OCI-LY3 (cell line): ENCODE data around the gene SRSF4.
"Not testable (repeated sequence)": the region's sequence is repeated elsewhere in the genome, so short reads cannot be mapped to it uniquely, and the experiment has no call there.

Experiments used
- H2AFZ ChIP-seq: fragments of 200-600, 300-600 bp; shearing (Covaris generic); 2 replicates; pipeline ENCODE4 v1.6.0; 2014; ENCODE audit warnings: antibody characterized with exemption, low read depth, low read length
- H3K27ac ChIP-seq: fragments of 200-600, 300-600 bp; sonication (generic); 2 replicates; pipeline ENCODE4 v1.5.1; 2014; ENCODE audit warnings: mild to moderate bottlenecking, low read length, moderate library complexity, mixed read lengths
- H3K27me3 ChIP-seq: fragments of 200-600, 300-600 bp; sonication (generic); 2 replicates; pipeline ENCODE4 v1.6.1; 2014; ENCODE audit warnings: low read depth, low read length, mixed read lengths
- H3K36me3 ChIP-seq: fragments of 200-600, 300-600 bp; sonication (generic); replicated peaks from 2 replicates; pipeline ENCODE3; 2014; ENCODE audit warnings: low read depth, low read length, mixed read lengths
- H3K4me1 ChIP-seq: fragments of 300-600, 200-600 bp; sonication (generic); 2 replicates; pipeline ENCODE4 v1.6.1; 2014; ENCODE audit warnings: low read length, mixed read lengths
- H3K4me2 ChIP-seq: fragments of 200-600, 300-600 bp; sonication (generic); 2 replicates; pipeline ENCODE4 v1.6.1; 2014; ENCODE audit warnings: low read length, mixed read lengths
- H3K4me3 ChIP-seq: fragments of 300-600, 200-600 bp; sonication (generic); 2 replicates; pipeline ENCODE4 v1.5.1; 2014; ENCODE audit warnings: antibody characterized with exemption, mild to moderate bottlenecking, low read length, moderate library complexity
- H3K79me2 ChIP-seq: fragments of 300-600, 200-600 bp; shearing (Covaris generic); 2 replicates; pipeline ENCODE4 v1.6.1; 2014; ENCODE audit warnings: mild to moderate bottlenecking, low read length, mixed read lengths
- H3K9ac ChIP-seq: fragments of 300-600, 200-600 bp; shearing (Covaris generic); 2 replicates; pipeline ENCODE4 v1.6.0; 2014; ENCODE audit warnings: mild to moderate bottlenecking, low read length, moderate library complexity
- H3K9me3 ChIP-seq: fragments of 200-600, 300-600 bp; shearing (Covaris generic); 2 replicates; pipeline ENCODE4 v1.6.1; 2014; ENCODE audit warnings: low read length, mixed read lengths; ENCODE audit not compliant: insufficient read depth
- H4K20me1 ChIP-seq: fragments of 200-600, 300-600 bp; sonication (generic); 2 replicates; pipeline ENCODE4 v1.6.1; 2016; ENCODE audit warnings: low read length, mixed read lengths; ENCODE audit not compliant: insufficient read depth
- EZH2phosphoT487 ChIP-seq: fragments of 200-600 bp; shearing (Covaris generic); IDR thresholded peaks from 2 replicates; pipeline ENCODE4 v1.6.1; 2018; ENCODE audit warnings: antibody characterized with exemption, mixed run types, low read depth
- TF ChIP-seq, protein P1 (sequence below): fragments of 200-600, 300-600 bp; sonication (generic); IDR thresholded peaks from 2 replicates; pipeline ENCODE4 v1.5.1; 2014; ENCODE audit warnings: antibody characterized with exemption, low read length, low read depth

Gene SRSF4

DNA sequence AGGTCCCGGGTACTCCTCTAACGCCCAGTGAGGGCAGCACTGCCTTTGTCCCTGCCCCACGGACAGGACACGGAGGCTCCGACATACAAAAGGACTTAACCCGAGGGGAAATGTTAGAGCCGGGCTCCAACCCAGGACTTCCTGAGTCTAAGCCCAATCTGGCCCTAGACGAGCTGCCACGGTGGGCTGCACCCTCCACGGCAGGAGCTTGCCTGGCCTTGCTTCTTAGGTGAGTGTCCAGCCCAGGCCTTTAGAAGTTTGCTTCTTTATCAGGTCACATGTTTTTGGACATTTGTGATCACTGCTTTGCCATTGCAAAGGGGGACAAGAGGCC lies 47.0 kb downstream of the SRSF4 start:
- no peaks in the 10 kb centered on the region for H3K36me3 ChIP-seq
- no peaks in the 10 kb centered on the region for H3K27me3 ChIP-seq
- no peaks in the 10 kb centered on the region for H4K20me1 ChIP-seq
- H3K27ac ChIP-seq = no peak overlapping the region
- H3K9ac ChIP-seq = no peak overlapping the region
- H3K79me2 ChIP-seq = no peaks in the 10 kb centered on the region
- H3K4me3 ChIP-seq = no peak overlapping the region
- no peak overlapping the region for H3K4me2 ChIP-seq
- H2AFZ ChIP-seq = no peak overlapping the region
- H3K9me3 ChIP-seq = no peaks in the 10 kb centered on the region
- no peaks in the 10 kb centered on the region for H3K4me1 ChIP-seq
- no peak for TF ChIP-seq EZH2phosphoT487
- TF ChIP-seq, protein P1, sequence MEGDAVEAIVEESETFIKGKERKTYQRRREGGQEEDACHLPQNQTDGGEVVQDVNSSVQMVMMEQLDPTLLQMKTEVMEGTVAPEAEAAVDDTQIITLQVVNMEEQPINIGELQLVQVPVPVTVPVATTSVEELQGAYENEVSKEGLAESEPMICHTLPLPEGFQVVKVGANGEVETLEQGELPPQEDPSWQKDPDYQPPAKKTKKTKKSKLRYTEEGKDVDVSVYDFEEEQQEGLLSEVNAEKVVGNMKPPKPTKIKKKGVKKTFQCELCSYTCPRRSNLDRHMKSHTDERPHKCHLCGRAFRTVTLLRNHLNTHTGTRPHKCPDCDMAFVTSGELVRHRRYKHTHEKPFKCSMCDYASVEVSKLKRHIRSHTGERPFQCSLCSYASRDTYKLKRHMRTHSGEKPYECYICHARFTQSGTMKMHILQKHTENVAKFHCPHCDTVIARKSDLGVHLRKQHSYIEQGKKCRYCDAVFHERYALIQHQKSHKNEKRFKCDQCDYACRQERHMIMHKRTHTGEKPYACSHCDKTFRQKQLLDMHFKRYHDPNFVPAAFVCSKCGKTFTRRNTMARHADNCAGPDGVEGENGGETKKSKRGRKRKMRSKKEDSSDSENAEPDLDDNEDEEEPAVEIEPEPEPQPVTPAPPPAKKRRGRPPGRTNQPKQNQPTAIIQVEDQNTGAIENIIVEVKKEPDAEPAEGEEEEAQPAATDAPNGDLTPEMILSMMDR = no peak

DNA sequence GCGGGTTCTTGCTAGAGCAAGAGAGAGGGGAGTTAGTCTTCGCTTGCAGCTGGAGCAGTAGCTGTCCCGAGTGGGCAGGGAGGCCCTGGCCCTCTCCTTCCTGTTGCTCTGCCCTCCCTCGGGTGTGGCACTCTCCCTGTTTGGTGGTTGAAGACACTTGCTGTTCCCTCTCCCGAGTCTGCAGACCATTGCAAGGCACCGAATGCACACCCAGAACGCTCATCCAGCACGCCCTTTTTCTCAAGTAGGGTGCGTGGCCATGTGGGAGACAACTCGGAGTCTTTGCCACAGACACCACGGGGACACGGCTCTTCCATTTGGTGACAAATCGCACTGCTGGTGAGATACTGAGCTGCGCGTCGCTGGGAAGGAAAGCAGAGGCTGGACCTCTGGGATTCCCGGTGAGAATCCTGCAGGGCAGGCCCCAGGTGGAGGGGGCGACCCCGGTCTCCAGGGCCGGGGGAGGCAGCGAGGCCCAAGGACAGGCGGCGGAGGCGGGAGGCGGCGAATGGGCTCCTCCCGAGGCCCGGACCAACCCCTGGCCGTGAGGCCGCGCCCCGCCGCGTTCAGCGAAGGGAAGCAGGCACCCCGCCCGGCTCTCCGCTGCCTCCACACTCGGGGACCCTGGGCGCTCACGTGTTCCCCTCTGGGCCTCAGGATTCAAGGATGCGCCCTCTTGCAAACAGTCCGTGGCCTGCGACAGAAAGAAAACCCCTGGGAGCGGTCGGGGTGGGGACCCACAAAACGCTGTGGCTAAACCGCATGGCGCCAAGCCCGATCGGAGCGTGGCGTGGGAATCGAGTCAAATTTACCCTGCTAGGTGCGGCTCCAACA lies 47.6 kb downstream of the SRSF4 start:
- no peaks in the 10 kb centered on the region for H3K36me3 ChIP-seq
- H3K79me2 ChIP-seq = no peaks in the 10 kb centered on the region
- H3K4me1 ChIP-seq = no peaks in the 10 kb centered on the region
- H4K20me1 ChIP-seq = no peaks in the 10 kb centered on the region
- H3K4me2 ChIP-seq = no peak overlapping the region
- no peak overlapping the region for H3K27ac ChIP-seq
- H3K9me3 ChIP-seq = no peaks in the 10 kb centered on the region
- H3K4me3 ChIP-seq = no peak overlapping the region
- TF ChIP-seq, protein P1 = no peak
- TF ChIP-seq EZH2phosphoT487 = no peak
- H3K9ac ChIP-seq = no peak overlapping the region
- H2AFZ ChIP-seq = no peak overlapping the region
- no peaks in the 10 kb centered on the region for H3K27me3 ChIP-seq

DNA sequence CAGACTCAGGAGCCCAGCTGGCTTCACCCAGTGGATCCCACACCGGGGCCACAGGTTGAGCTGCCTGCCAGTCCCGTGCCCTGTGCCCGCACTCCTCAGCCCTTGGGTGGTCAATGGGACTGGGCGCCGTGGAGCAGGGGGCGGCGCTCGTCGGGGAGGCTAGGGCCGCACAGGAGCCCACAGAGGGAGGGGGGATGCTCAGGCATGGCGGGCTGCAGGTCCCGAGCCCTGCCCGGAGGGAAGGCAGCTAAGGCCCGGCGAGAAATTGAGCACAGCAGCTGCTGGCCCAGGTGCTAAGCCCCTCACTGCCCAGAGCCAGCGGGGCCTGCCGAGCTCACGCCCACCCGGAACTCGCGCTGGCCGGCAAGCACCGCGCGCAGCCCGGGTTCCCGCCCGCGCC lies 50.6 kb downstream of the SRSF4 start:
- H3K4me3 ChIP-seq, H3K4me2 ChIP-seq, H2AFZ ChIP-seq, H3K9me3 ChIP-seq, H4K20me1 ChIP-seq, H3K36me3 ChIP-seq, H3K79me2 ChIP-seq, H3K9ac ChIP-seq, H3K27ac ChIP-seq, H3K27me3 ChIP-seq, H3K4me1 ChIP-seq: not testable (repeated sequence)

DNA sequence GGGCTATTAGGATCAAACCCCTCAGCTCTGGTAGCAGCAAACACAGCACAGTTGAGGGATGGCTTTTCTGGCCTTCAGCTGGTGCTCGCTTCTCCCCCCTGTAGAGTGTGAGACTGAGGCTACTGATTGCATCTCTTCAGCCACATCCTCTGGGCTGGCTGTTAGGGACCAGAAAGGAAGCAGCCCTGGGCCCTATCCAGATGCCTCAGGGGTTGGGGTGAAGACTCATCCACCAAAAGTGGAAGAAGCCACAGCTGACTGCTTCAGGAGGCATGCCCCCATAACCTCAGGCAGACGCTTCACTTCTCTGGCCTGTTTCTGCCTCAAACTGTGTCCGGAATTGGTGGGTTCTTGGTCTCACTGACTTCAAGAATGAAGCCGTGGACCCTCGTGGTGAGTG lies 51.8 kb downstream of the SRSF4 start:
- Histone ChIP-seq H3K4me1 (no peaks in the 10 kb centered on the region), H3K9ac (no peak overlapping the region), H3K79me2 (no peaks in the 10 kb centered on the region), H3K36me3 (no peaks in the 10 kb centered on the region), H4K20me1 (no peaks in the 10 kb centered on the region), H3K4me3 (no peak overlapping the region), H3K27me3 (no peaks in the 10 kb centered on the region), H3K9me3 (no peaks in the 10 kb centered on the region), H2AFZ (no peak overlapping the region), H3K27ac (no peak overlapping the region), H3K4me2 (no peak overlapping the region)
- TF ChIP-seq EZH2phosphoT487 = no peak
- TF ChIP-seq, protein P1 = no peak
